Loucy (cell line): Measurements from ENCODE around the gene IGHMBP2.
"Not testable (repeated sequence)": the region's sequence is repeated elsewhere in the genome, so short reads cannot be mapped to it uniquely, and the experiment has no call there.

Experiments used
- H2AFZ ChIP-seq: fragments of 200-600 bp; sonication (generic); 2 replicates; pipeline ENCODE4 v1.6.0; 2016; ENCODE audit warnings: antibody characterized with exemption, mild to moderate bottlenecking, low read length, moderate library complexity
- H3F3A ChIP-seq: fragments of 200-600 bp; 2 replicates; pipeline ENCODE4 v1.6.0; 2016; ENCODE audit warnings: antibody characterized with exemption, low read depth, mild to moderate bottlenecking
- H3K27me3 ChIP-seq: fragments of 200-600 bp; sonication (generic); 2 replicates; pipeline ENCODE4 v1.6.1; 2014; ENCODE audit warnings: low read length, mild to moderate bottlenecking; ENCODE audit not compliant: insufficient read depth, poor library complexity, severe bottlenecking
- H3K36me3 ChIP-seq: fragments of 200-600 bp; sonication (generic); 2 replicates; pipeline ENCODE4 v1.6.1; 2016; ENCODE audit warnings: low read length; ENCODE audit not compliant: insufficient read depth
- H3K4me1 ChIP-seq: fragments of 200-600 bp; sonication (generic); 2 replicates; pipeline ENCODE4 v1.5.1; 2014; ENCODE audit warnings: low read length, mild to moderate bottlenecking; ENCODE audit not compliant: insufficient read depth, poor library complexity, severe bottlenecking
- H3K4me2 ChIP-seq: fragments of 200-600 bp; sonication (generic); 2 replicates; pipeline ENCODE4 v1.6.0; 2014; ENCODE audit warnings: antibody characterized with exemption, low read length, low read depth, mild to moderate bottlenecking; ENCODE audit not compliant: poor library complexity, severe bottlenecking
- H3K4me3 ChIP-seq: fragments of 200-600 bp; sonication (generic); 2 replicates; pipeline ENCODE4 v1.5.1; 2014; ENCODE audit warnings: low read length, mild to moderate bottlenecking, mixed read lengths; ENCODE audit not compliant: poor library complexity, severe bottlenecking
- H3K79me2 ChIP-seq: fragments of 200-600 bp; sonication (generic); 2 replicates; pipeline ENCODE4 v1.6.1; 2014; ENCODE audit warnings: low read length; ENCODE audit not compliant: insufficient read depth
- H3K9ac ChIP-seq: fragments of 200-600 bp; sonication (generic); 2 replicates; pipeline ENCODE4 v1.6.0; 2014; ENCODE audit warnings: mild to moderate bottlenecking, low read depth, low read length, moderate library complexity; ENCODE audit not compliant: poor library complexity, severe bottlenecking
- H3K9me2 ChIP-seq: fragments of 200-600 bp; sonication (generic); replicated peaks from 2 replicates; pipeline ENCODE4 v1.6.1; 2016; ENCODE audit warnings: low read depth, low read length, mixed read lengths
- H3K9me3 ChIP-seq: fragments of 200-600 bp; sonication (generic); 2 replicates; pipeline ENCODE4 v1.6.1; 2014; ENCODE audit warnings: mild to moderate bottlenecking, antibody characterized with exemption, low read length, low read depth; ENCODE audit not compliant: insufficient read depth
- H4K20me1 ChIP-seq: fragments of 200-600 bp; sonication (generic); 2 replicates; pipeline ENCODE4 v1.6.0; 2014; ENCODE audit warnings: antibody characterized with exemption, low read length, mild to moderate bottlenecking; ENCODE audit not compliant: insufficient read depth, poor library complexity, severe bottlenecking
- EZH2phosphoT487 ChIP-seq: fragments of 200-600 bp; IDR thresholded peaks from 2 replicates; pipeline ENCODE4 v1.6.1; 2018; ENCODE audit warnings: antibody characterized with exemption, mild to moderate bottlenecking, moderate library complexity, borderline replicate concordance
- TF ChIP-seq, protein P1 (sequence below): fragments of 200-600 bp; sonication (generic); conservative IDR thresholded peaks from 2 replicates; pipeline ENCODE4 v1.5.1; 2014; ENCODE audit warnings: mild to moderate bottlenecking, antibody characterized with exemption, low read length

The IGHMBP2 gene

DNA sequence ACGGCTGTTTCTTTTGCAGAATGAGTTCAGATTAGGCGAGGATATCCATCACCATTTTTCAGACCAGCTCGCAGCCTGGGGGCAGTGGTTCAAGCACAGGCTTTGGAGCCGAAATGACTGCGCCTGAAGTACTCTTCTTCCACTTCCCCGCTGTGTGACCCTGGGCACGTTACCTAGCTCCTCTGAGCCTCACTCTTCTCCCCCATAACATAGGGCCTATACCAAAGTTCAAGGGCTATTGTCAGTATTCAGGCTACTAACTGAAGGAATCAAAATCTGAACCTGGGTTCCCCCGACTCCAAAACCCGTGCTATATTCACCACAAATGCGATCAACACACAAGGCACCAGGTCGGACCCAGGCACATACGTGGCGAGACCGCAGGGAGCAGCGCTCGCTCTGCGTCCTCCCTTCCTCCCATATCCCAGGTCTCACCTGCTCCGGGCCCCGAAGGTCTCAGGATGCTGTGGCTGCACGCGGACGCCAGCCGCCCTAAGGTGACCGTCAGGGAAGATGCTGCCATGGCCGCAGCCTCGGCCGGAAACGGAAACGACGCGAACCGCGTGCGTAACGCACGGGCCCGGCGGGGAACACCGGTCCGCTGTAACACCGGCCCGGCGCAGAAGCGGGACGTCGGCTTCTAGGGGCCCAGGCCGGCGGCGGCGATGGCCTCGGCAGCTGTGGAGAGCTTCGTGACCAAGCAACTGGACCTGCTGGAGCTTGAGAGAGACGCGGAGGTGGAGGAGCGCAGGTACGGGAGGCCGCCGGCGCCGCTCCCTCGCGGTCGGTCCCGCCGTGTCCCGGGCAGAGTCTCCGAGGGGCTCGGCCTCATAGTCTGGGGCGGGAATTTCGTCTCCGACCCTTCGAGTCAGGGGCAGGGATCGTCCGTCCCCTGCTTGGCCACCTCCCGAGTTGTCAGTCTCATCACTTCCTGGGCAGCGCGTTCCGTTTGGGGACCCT lies at the start of gene IGHMBP2, which contains the start of gene MRPL21:
TSS of gene IGHMBP2 (plus strand) at position 604 of the 960 bp plus-strand sequence. CDS start at position 666, 62 bp downstream.
TSS of gene MRPL21 (minus strand) at position 545 of the 960 bp plus-strand sequence. CDS start at position 523, 22 bp downstream.
- Histone ChIP-seq H3K9ac (peak within 1 kb of the TSS; percentile 83), H3K9me2 (no peaks in the 10 kb centered on the region), H4K20me1 (no peaks in the 10 kb centered on the region), H3K4me3 (peak within 1 kb of the TSS; percentile 95), H3K9me3 (no peaks in the 10 kb centered on the region), H3K36me3 (peaks cover 16% of the 10 kb centered on the region; the same call in 1 of the 2 replicates), H3K79me2 (peaks cover 54% of the 10 kb centered on the region), H3K4me2 (peak within 1 kb of the TSS; percentile 90), H3F3A (no peaks in the 10 kb centered on the region), H2AFZ (peak within 1 kb of the TSS; percentile 98), H3K4me1 (peaks cover 24% of the 10 kb centered on the region), H3K27me3 (no peaks in the 10 kb centered on the region)
- TF ChIP-seq EZH2phosphoT487: no peak
- TF ChIP-seq, protein P1, sequence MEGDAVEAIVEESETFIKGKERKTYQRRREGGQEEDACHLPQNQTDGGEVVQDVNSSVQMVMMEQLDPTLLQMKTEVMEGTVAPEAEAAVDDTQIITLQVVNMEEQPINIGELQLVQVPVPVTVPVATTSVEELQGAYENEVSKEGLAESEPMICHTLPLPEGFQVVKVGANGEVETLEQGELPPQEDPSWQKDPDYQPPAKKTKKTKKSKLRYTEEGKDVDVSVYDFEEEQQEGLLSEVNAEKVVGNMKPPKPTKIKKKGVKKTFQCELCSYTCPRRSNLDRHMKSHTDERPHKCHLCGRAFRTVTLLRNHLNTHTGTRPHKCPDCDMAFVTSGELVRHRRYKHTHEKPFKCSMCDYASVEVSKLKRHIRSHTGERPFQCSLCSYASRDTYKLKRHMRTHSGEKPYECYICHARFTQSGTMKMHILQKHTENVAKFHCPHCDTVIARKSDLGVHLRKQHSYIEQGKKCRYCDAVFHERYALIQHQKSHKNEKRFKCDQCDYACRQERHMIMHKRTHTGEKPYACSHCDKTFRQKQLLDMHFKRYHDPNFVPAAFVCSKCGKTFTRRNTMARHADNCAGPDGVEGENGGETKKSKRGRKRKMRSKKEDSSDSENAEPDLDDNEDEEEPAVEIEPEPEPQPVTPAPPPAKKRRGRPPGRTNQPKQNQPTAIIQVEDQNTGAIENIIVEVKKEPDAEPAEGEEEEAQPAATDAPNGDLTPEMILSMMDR: no peak

DNA sequence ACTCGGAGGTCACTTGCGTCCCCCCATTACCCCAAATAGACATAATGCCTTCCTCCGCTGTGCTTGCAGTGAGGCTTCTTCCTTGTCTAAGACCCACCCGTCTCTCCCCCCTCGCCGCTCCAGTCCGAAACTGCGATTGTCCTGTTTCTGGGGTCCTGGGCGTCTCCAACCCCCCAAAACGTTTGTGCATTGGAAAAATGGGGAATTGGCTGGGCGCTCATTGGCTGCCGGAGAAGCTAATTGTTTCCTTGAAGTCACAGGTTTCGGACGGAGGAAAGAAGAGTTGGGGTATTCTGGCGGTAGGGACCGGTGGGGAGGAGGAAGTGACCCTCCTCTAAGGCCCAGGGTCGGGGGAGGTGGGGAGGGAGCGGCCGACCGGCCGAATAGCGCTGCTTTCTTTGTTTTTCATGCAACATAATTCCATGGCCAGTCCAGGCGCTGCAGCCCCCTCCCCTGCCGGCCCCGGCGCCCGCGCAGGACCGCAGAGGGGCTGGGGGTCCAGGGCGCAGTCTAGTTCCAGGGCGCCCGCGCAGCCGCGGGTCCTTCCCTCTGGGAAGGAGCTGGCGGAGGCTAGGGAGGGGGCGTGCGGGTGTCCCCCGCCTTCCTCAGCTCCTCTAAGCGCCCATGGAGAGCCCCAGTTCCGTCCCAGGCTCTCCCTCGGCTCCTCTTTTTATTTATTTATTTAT lies 49.3 kb upstream of the IGHMBP2 start:
- no peaks in the 10 kb centered on the region for H3K4me1 ChIP-seq
- no peak overlapping the region for H3K9ac ChIP-seq
- H3K4me2 ChIP-seq: no peak overlapping the region
- no peaks in the 10 kb centered on the region for H3K79me2 ChIP-seq
- H3K27me3 ChIP-seq: no peaks in the 10 kb centered on the region
- H3F3A ChIP-seq: no peaks in the 10 kb centered on the region
- H3K4me3 ChIP-seq: no peak overlapping the region
- no peak for TF ChIP-seq EZH2phosphoT487
- TF ChIP-seq, protein P1: no peak
- no peaks in the 10 kb centered on the region for H3K9me2 ChIP-seq
- H4K20me1 ChIP-seq: no peaks in the 10 kb centered on the region
- no peaks in the 10 kb centered on the region for H3K9me3 ChIP-seq
- no peak overlapping the region for H2AFZ ChIP-seq
- no peaks in the 10 kb centered on the region for H3K36me3 ChIP-seq

GRCh38 chr11:68855205-68855981 lies 48.3 kb upstream of the IGHMBP2 start:
- H3K36me3 ChIP-seq: no peaks in the 10 kb centered on the region
- H3K9me2 ChIP-seq: no peaks in the 10 kb centered on the region
- no peaks in the 10 kb centered on the region for H3K27me3 ChIP-seq
- no peak overlapping the region for H3K9ac ChIP-seq
- TF ChIP-seq, protein P1: no peak
- no peaks in the 10 kb centered on the region for H3K9me3 ChIP-seq
- H3F3A ChIP-seq: no peaks in the 10 kb centered on the region
- no peaks in the 10 kb centered on the region for H4K20me1 ChIP-seq
- H3K79me2 ChIP-seq: no peaks in the 10 kb centered on the region
- peak overlapping the region; percentile 13 for H3K4me2 ChIP-seq
- H2AFZ ChIP-seq: peak overlapping the region; percentile 68; the same call in 1 of the 2 replicates
- H3K4me1 ChIP-seq: no peaks in the 10 kb centered on the region
- H3K4me3 ChIP-seq: peak overlapping the region; percentile 31

- not testable (repeated sequence) for H4K20me1 ChIP-seq, H3K4me3 ChIP-seq, H3K4me1 ChIP-seq, H3K9me3 ChIP-seq, H3K9ac ChIP-seq, H3K79me2 ChIP-seq, H3K36me3 ChIP-seq, H3F3A ChIP-seq, H3K4me2 ChIP-seq, H3K27me3 ChIP-seq, H3K9me2 ChIP-seq, H2AFZ ChIP-seq
These were observed 47.2 kb upstream of the IGHMBP2 start for GRCh38 chr11:68856425-68857030.
